Heart left ventricle (tissue), 13 donors: Measurements from ENCODE around the gene SLC22A23.

ENCODE experiments used
- CTCF ChIP-seq, 12 donors: fragments of 200-600 bp; sonication (generic) in 4 of 12; IDR thresholded peaks; one replicate each; pipeline versions ENCODE4 v1.5.0 to v1.8.0; 2018 to 2022; ENCODE audit warnings: antibody characterized with exemption in 12 of 12, mild to moderate bottlenecking in 5 of 12
- POLR2A ChIP-seq, 2 donors: fragments of 450-650 bp; IDR thresholded peaks; one replicate each; pipeline ENCODE4 v1.6.1; 2017; ENCODE audit warnings: antibody characterized with exemption in 2 of 2, mild to moderate bottlenecking in 2 of 2, moderate library complexity in 2 of 2
- donor health status: ischemic (EF 13 %, LVEDD 7.1; RV severe dilation, severe dysfunction).
- donor health status: DM: no; HTN: yes; CAD: no.
- donor health status: DM: no; HTN: no; CAD: no.
- donor health status: ischemic (EF 25% LVEDD 6.9; RV normal size, moderate dysfunction).
- donor health status: ischemic (EF 25% LVEDD 5.7; RV mildly dilated, moderate dysfunction).
- donor health status: ischemic (EF 35%, LVEDD 5.7; RV mildly dilated, moderate dysfunction).
- donor health status: nonischemic (EF 11% LVEDD 7.7; RV severe dilation, severe dysfunction).
- donor health status: DM: yes; HTN: yes; CAD: no.
- donor health status: PGD.
- donor health status: ischemic (EF 29% LVEDD 5.4; RV normal size, mild dysfunction).
- donor health status: nonischemic (EF 23%, LVEDD 6.1; RV moderate dilation, normal function).

- TF ChIP-seq CTCF (IDR thresholded peaks at IDR 0.05), result no peak
- no peak for TF ChIP-seq POLR2A (IDR thresholded peaks at IDR 0.05)
Observed at GRCh38 chr6:3471286-3471685, 14.4 kb upstream of the SLC22A23 start.
